ENCODE measurements around the gene SBF1. TPM values are rescaled to one million over a fixed set of nuclear protein-coding genes. Genes with fewer than 3 reads are reported as not detected.
A peak's percentile ranks its signal among the peaks of the same experiment; 100 is the strongest.

Gene SBF1
- total RNA-seq, 1 experiment from 2014 or later = 43.6 TPM

GRCh38 chr22:50505776-50506610 is 31.2 kb upstream of the SBF1 start:
- no peak for DNase-seq (ENCODE audit: low read depth)

GRCh38 chr22:50505276-50505775 is 30.5 kb upstream of the SBF1 start:
- DNase-seq (ENCODE audit: low read depth) = no peak

GRCh38 chr22:50504369-50505211 is 29.8 kb upstream of the SBF1 start:
- DNase-seq (ENCODE audit: low read depth) = no peak

GRCh38 chr22:50503475-50504145 is 28.8 kb upstream of the SBF1 start:
- no peak for DNase-seq (ENCODE audit: low read depth)

GRCh38 chr22:50502628-50503474 is 28.0 kb upstream of the SBF1 start:
- no peak for DNase-seq (ENCODE audit: low read depth)

GRCh38 chr22:50502096-50502495 is 27.3 kb upstream of the SBF1 start:
- DNase-seq (ENCODE audit: low read depth) = no peak

- no peak for DNase-seq (ENCODE audit: low read depth)
Measured at GRCh38 chr22:50500452-50500851, 25.6 kb upstream of the SBF1 start.

- peak; percentile 62 for DNase-seq (ENCODE audit: low read depth)
Measured at GRCh38 chr22:50498322-50498890, 23.6 kb upstream of the SBF1 start.

- no peak for DNase-seq (ENCODE audit: low read depth)
Measured at GRCh38 chr22:50497093-50497492, 22.3 kb upstream of the SBF1 start.

- DNase-seq (ENCODE audit: low read depth) = no peak
Measured at GRCh38 chr22:50490531-50491308, 15.9 kb upstream of the SBF1 start.

GRCh38 chr22:50489363-50490243 is 14.8 kb upstream of the SBF1 start:
- DNase-seq (ENCODE audit: low read depth) = no peak

GRCh38 chr22:50488886-50489285 is 14.1 kb upstream of the SBF1 start:
- DNase-seq (ENCODE audit: low read depth) = no peak

GRCh38 chr22:50488006-50488677 is 13.3 kb upstream of the SBF1 start:
- no peak for DNase-seq (ENCODE audit: low read depth)

- DNase-seq (ENCODE audit: low read depth) = no peak
Measured at GRCh38 chr22:50487290-50488005, 12.6 kb upstream of the SBF1 start.

- peak; percentile 66 for DNase-seq (ENCODE audit: low read depth)
Measured at GRCh38 chr22:50486561-50487289, 11.9 kb upstream of the SBF1 start, which contains the start of gene MIOX. MIOX (plus strand) TSS chr22:50486859; CDS start chr22:50486898, 39 bp downstream.

- DNase-seq (ENCODE audit: low read depth) = peak; percentile 55
Measured at GRCh38 chr22:50485221-50486131, 10.6 kb upstream of the SBF1 start.

All from M059J (cell line).